Caco-2 (cell line): ENCODE results near the gene EVC2. TPM values are rescaled to one million over a fixed set of nuclear protein-coding genes. Genes with fewer than 3 reads are reported as not detected.

Experiments
- BruUV-seq: library from RNA; stranded (reverse); fragments of 400-500 nt; replicated peaks from 2 replicates; lab custom pipeline; 2021; lab: Mats Ljungman, UMichigan
- CTCF ChIA-PET: fragments of 300-600 bp; sonication (Branson Sonifier 250); formaldehyde crosslinking; loops from one replicate; lab custom pipeline; 2022; ENCODE audit warnings: antibody characterized with exemption; lab: Charles Lee
- POLR2A ChIA-PET: fragments of 300-600 bp; sonication (Branson Sonifier 250); formaldehyde crosslinking; loops from one replicate; lab custom pipeline; 2022; ENCODE audit warnings: antibody characterized with exemption; lab: Charles Lee
- DNase-seq, 2 experiments: peaks; one replicate each; pipeline versions ENCODE4 v3.0.0 to v3.0.0-alpha.2; 2020 to 2022
- H3K27me3 ChIP-seq: replicated peaks from 2 replicates; pipeline ENCODE4 v1.6.0; 2011; ENCODE audit warnings: low read length; ENCODE audit not compliant: control insufficient read depth, insufficient read depth
- H3K36me3 ChIP-seq: 2 replicates; pipeline ENCODE4 v1.5.1; 2011; ENCODE audit warnings: low read length; ENCODE audit not compliant: control insufficient read depth, insufficient read depth
- H3K4me1 ChIP-seq: fragments of 250-450 bp; sonication (Bioruptor Pico); 2 replicates; pipeline ENCODE4 v1.5.1; 2020; ENCODE audit warnings: mild to moderate bottlenecking
- H3K4me3 ChIP-seq: 2 replicates; pipeline ENCODE4 v1.5.1; 2011; ENCODE audit warnings: low read depth, mild to moderate bottlenecking, control low read depth, low read length
- H3K9me3 ChIP-seq: fragments of 250-450 bp; sonication (Bioruptor Pico); 2 replicates; pipeline ENCODE4 v1.5.1; 2020; ENCODE audit warnings: mild to moderate bottlenecking, moderate library complexity
- H3K27ac Mint-ChIP-seq: one replicate; pipeline ENCODE4 v1.8.0; 2022; ENCODE audit warnings: mixed read lengths; ENCODE audit not compliant: unreplicated experiment
- H3K27me3 Mint-ChIP-seq: one replicate; pipeline ENCODE4 v1.8.0; 2022; ENCODE audit warnings: mixed read lengths; ENCODE audit not compliant: insufficient read depth, unreplicated experiment
- H3K36me3 Mint-ChIP-seq: one replicate; pipeline ENCODE4 v1.8.0; 2022; ENCODE audit warnings: mild to moderate bottlenecking, mixed read lengths; ENCODE audit not compliant: insufficient read depth, unreplicated experiment
- H3K4me1 Mint-ChIP-seq: one replicate; pipeline ENCODE4 v1.8.0; 2022; ENCODE audit warnings: low read depth, mixed read lengths; ENCODE audit not compliant: unreplicated experiment
- H3K4me3 Mint-ChIP-seq: one replicate; pipeline ENCODE4 v1.8.0; 2022; ENCODE audit warnings: mild to moderate bottlenecking, moderate library complexity, mixed read lengths; ENCODE audit not compliant: unreplicated experiment
- H3K9me3 Mint-ChIP-seq: one replicate; pipeline ENCODE4 v1.8.0; 2022; ENCODE audit warnings: mixed read lengths; ENCODE audit not compliant: unreplicated experiment
- CTCF ChIP-seq, 2 experiments: fragments of 200-600 bp in 1 of 2; IDR thresholded peaks; 1 replicate in 1 of 2; 2 replicates in 1 of 2; pipeline versions ENCODE4 v1.5.1 to v1.8.0; 2011 to 2022; ENCODE audit warnings: antibody characterized with exemption in 1 of 2, control low read depth in 1 of 2, inconsistent platforms in 1 of 2, low read depth in 1 of 2, low read length in 1 of 2, mild to moderate bottlenecking in 1 of 2, moderate library complexity in 1 of 2; ENCODE audit not compliant: insufficient read depth in 1 of 2, severe bottlenecking in 1 of 2, unreplicated experiment in 1 of 2
- intact Hi-C: fragments of 100-400 bp; cut with micrococcal nuclease; formaldehyde crosslinking; loops from one replicate; pipeline ENCODE4 v1.10.0; 2022; ENCODE audit not compliant: unreplicated experiment
- total RNA-seq: library from RNA; stranded (reverse); gene quantifications from 2 replicates; pipeline ENCODE4 v1.2.3, GENCODE V29; 2022

Gene EVC2
- total RNA-seq, 1 experiment from 2014 or later: not detected

- H3K4me1 Mint-ChIP-seq: no peaks in the 10 kb centered on the region
- Histone ChIP-seq H3K4me1 (no peaks in the 10 kb centered on the region), H3K27me3 (no peaks in the 10 kb centered on the region), H3K36me3 (no peaks in the 10 kb centered on the region), H3K4me3 (no peak overlapping the region), H3K9me3 (no peaks in the 10 kb centered on the region)
- intact Hi-C loops: no loop called here
- no TSS peak for BruUV-seq
- H3K4me3 Mint-ChIP-seq: no peak overlapping the region
- H3K27ac Mint-ChIP-seq: no peak overlapping the region
- no peak for DNase-seq
- ChIA-PET POLR2A (no interaction called here), CTCF (no interaction called here)
- H3K27me3 Mint-ChIP-seq: peaks cover 3% of the 10 kb centered on the region
- H3K9me3 Mint-ChIP-seq: peaks cover 11% of the 10 kb centered on the region
- no peaks in the 10 kb centered on the region for H3K36me3 Mint-ChIP-seq
- TF ChIP-seq CTCF (IDR thresholded peaks at IDR 0.05; ENCODE audit: insufficient read depth in 1 of 2, low read depth in 1 of 2, low read length in 1 of 2, severe bottlenecking in 1 of 2, unreplicated experiment in 1 of 2): no peak
Measured at GRCh38 chr4:5561286-5561685, 147.1 kb downstream of the EVC2 start.

- TF ChIP-seq CTCF (IDR thresholded peaks at IDR 0.05; ENCODE audit: insufficient read depth in 1 of 2, low read depth in 1 of 2, low read length in 1 of 2, severe bottlenecking in 1 of 2, unreplicated experiment in 1 of 2): no peak
- no peak overlapping the region for H3K27ac Mint-ChIP-seq
Measured at GRCh38 chr4:5558502-5558901, 149.9 kb downstream of the EVC2 start.

GRCh38 chr4:5554376-5554775 lies 154.0 kb downstream of the EVC2 start:
- ChIA-PET CTCF (no interaction called here), POLR2A (no interaction called here)
- no peak overlapping the region for H3K27ac Mint-ChIP-seq
- no peak for DNase-seq
- Histone ChIP-seq H3K9me3 (no peaks in the 10 kb centered on the region), H3K4me1 (no peaks in the 10 kb centered on the region), H3K36me3 (no peaks in the 10 kb centered on the region), H3K4me3 (no peak overlapping the region), H3K27me3 (no peaks in the 10 kb centered on the region)
- intact Hi-C loops: loop anchor here (5.0 kb wide), 1 partner anchor 247 kb away; no protein-coding TSS in a partner anchor
- H3K9me3 Mint-ChIP-seq: peaks cover 46% of the 10 kb centered on the region
- no peak overlapping the region for H3K4me3 Mint-ChIP-seq
- H3K36me3 Mint-ChIP-seq: peaks cover 6% of the 10 kb centered on the region
- H3K27me3 Mint-ChIP-seq: peaks cover 7% of the 10 kb centered on the region
- BruUV-seq: no TSS peak
- no peaks in the 10 kb centered on the region for H3K4me1 Mint-ChIP-seq
- TF ChIP-seq CTCF (IDR thresholded peaks at IDR 0.05; ENCODE audit: insufficient read depth in 1 of 2, low read depth in 1 of 2, low read length in 1 of 2, severe bottlenecking in 1 of 2, unreplicated experiment in 1 of 2): no peak

More at GRCh38 chr4:5558502-5558901, 149.9 kb downstream of the EVC2 start:
- Mint-ChIP-seq H3K9me3 (peaks cover 20% of the 10 kb centered on the region), H3K4me1 (no peaks in the 10 kb centered on the region), H3K36me3 (no peaks in the 10 kb centered on the region), H3K27me3 (peaks cover 3% of the 10 kb centered on the region), H3K4me3 (no peak overlapping the region)
- Histone ChIP-seq H3K4me1 (no peaks in the 10 kb centered on the region), H3K27me3 (no peaks in the 10 kb centered on the region), H3K4me3 (no peak overlapping the region), H3K36me3 (no peaks in the 10 kb centered on the region), H3K9me3 (no peaks in the 10 kb centered on the region)
- BruUV-seq: no TSS peak
- ChIA-PET POLR2A (no interaction called here), CTCF (no interaction called here)
- DNase-seq: no peak
- intact Hi-C loops: no loop called here
